ENCODE results near the gene JADE2.
"Not testable (repeated sequence)": the region's sequence is repeated elsewhere in the genome, so short reads cannot be mapped to it uniquely, and the experiment has no call there.

JADE2 gene

DNA sequence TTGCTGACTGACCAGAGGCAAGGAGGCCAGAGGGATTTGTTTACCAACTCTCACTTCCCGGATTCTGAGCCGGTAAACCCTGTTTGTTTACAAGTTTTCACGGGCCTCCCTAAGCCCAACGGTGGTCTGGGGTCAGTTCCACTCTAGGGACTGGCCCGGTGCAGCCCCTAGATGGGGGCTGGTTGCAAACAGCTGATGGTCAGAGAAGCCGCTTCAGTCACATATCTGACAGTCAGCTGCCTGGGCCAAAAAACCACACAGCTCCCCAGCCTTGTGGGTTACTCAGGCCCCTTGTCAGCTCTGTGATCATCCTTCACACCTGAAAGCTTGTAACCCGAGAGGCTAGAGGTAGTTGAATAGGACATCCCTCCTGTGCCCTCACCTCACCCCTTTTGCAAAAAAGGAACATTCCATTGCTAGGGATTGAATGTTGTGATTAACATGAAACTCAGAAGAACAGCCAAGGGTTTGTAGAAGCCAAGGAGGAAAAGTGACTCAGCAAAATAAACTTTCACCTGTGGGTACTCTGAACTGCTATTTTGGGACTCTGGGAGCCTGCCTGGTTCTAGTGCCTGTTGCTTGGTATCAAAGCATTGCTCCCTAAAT is 66.8 kb downstream of the JADE2 start:
- peak; percentile 22 for DNase-seq (ENCODE audit: low spot score)

DNA sequence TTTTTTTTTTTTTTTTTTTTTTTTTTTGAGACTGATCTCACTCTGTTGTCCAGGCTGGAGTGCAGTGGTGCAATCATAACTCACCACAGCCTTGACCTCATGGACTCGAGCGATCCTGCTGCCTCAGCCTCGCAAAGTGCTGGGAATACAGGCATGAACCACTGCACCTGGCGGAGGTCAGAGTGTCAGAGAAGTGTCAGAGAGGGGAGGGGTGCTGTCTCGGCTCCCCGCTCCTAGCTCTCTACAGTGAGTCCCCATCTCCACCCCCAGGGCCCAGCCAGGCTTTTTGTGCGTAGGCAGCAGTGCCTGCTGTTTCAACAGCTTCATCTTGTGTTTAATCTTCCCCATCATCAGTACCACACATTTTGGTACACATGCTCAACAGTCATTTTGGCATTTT is 68.9 kb downstream of the JADE2 start:
- no peak for DNase-seq (ENCODE audit: low spot score)

DNA sequence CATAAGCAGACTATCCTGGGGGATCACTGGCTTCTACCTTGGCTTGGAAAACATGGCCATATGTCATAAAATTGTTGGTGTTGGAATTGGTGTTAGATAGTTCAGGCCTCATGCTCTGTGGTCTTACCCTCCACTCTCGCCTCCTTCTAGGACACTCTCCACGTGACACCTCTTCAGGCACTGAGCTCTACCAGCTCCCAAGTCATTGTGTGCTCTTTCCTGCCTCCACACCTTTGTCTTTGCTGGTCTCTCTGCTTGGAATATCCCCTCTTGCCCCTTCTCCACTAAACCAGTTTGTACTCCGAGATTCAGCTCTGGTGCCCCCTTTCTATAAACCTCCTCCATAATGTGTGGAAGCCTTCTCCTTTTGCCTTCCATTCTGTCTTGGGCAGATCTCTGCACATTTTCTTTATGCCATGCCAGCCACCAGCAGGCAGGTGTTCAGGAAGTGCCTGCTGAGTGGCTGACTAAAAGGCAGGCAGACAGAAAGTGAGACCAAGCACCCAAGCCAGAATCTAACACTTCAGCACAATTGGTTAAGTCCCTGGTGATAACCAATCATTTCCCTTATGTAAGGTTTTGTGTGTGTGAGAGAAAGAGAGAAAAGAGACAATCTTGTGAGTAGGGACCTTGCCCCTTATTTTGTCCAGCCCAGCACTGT is 69.5 kb downstream of the JADE2 start:
- no peak for DNase-seq (ENCODE audit: low spot score)

DNA sequence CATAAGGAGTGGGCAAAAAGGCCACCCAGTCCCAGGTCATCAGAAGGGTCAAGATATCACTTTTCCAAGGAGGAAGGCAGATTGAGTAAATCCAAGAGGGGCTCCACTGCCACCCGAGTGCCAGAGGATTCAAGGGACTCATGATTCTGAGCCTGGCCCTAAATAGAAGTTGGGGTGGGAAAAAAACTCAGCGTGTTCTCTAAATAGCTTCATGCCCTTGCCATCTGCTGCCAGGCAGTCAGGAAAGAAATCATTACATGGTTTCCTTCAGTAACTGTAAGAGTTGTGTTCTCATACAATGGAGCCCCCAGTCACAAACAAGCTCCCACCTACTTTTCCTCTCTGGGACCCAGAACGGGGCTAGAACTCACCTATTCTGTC is 70.0 kb downstream of the JADE2 start:
- DNase-seq (ENCODE audit: low spot score): no peak

DNA sequence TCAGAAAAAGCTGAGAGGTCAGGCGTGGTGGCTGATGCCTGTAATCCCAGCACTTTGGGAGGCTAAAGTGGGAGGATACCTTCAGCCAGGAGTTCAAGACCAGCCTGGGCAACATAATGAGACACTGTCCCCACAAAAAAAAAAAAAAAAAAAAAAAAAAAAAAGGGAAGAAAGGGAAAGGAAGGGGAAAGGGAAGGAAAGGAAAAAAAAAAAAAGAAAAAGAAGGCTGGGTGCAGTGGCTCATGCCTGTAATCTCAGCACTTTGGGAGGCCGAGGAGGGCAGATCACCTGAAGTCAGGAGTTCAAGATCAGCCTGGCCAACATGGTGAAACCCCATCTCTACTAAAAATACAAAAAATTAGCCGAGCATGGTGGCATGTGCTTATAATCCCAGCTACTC is 74.3 kb downstream of the JADE2 start:
- DNase-seq (ENCODE audit: low spot score): not testable (repeated sequence)

DNA sequence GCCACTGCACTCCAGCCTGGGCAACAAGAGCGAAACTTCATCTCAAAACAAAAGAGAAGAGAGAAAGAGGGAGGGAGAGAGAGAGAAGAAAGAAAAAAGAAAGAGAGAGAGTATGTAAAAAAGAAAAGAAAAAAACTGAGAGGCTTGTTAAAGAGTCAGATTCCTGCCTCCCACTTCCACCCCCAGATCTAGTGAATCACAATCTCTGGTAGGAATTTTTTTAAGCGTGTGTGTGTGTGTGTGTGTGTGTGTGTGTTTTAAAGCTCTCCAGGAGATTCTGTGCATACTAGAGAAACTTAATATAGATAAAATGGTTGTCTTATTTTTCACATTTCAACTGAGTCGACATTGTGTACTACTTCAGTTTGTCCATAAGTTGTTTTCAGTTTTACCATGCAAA is 75.1 kb downstream of the JADE2 start:
- DNase-seq (ENCODE audit: low spot score): peak; percentile 31

DNA sequence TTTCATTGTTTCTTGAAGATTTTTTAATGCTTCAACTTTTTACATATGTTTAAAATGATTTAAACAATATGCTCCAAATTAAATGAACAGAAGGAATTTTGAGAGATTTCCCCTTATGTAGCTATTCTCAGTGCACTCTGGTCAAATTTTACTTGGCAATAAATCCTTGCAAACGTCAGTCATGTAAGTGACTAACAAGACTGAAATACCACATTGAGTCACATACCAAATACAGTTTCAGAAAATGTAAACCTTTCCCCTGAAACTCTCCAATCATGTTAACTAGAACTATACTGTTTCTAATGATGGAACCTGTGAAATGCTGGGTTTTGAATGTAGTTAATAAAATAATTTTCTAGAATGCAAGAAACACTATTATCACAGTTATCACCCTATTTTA is 77.6 kb downstream of the JADE2 start:
- no peak for DNase-seq (ENCODE audit: low spot score)

DNA sequence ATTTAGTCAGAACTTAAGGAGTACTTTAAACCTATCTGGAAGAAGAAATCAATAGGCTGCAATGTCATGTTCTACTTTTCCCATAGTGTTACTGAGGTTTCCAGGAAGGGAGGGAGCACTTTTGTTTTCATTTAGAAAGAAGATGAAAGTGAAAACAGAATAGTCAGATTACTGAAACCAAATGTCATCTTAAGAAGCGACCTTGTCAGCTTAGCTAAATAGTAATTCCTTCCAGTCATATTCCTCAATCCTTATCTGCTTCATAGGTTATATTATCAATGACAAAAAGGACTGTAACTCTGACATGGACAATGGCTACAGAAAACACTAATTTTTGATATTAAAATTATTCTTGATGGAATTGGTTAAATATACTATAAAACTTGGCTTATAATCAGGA is 79.4 kb downstream of the JADE2 start:
- no peak for DNase-seq (ENCODE audit: low spot score)

DNA sequence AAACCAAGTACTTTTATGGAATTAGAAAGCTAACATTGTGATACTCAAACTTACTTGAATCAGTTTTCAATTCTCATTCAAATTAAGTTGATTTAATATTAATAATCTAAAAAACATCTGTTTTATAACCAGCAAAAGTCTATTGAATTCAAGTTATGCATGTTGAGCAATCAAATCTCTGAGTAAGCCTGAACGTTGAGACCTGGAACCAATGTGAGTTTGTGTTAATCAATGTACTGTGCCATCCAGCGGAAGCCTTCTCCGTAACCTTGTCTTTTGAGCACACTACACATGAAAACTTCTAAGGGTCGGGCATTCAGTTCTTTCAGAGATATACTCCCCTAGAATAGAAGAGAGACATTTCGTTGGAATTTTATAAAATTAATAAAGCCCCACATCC is 81.3 kb downstream of the JADE2 start:
- DNase-seq (ENCODE audit: low spot score): no peak

DNA sequence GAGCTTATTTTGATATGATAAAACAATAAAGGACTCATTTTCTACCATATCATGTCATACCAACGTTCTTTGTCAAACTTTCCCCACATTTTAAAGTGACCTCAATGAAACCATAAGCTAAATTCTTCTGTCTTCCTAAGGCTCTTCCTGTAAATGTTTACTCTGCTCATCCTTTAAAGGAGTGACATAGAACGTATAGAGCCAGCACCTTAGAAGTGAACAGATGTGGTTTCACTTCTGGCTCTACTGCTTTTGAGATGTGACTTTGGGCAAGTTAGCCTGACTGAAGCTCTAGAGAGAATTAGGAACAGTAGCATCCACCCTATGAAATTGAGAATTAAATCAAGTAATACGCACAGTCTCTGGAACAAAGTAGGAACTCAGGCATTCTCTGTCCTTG is 83.1 kb downstream of the JADE2 start:
- DNase-seq (ENCODE audit: low spot score): no peak

DNA sequence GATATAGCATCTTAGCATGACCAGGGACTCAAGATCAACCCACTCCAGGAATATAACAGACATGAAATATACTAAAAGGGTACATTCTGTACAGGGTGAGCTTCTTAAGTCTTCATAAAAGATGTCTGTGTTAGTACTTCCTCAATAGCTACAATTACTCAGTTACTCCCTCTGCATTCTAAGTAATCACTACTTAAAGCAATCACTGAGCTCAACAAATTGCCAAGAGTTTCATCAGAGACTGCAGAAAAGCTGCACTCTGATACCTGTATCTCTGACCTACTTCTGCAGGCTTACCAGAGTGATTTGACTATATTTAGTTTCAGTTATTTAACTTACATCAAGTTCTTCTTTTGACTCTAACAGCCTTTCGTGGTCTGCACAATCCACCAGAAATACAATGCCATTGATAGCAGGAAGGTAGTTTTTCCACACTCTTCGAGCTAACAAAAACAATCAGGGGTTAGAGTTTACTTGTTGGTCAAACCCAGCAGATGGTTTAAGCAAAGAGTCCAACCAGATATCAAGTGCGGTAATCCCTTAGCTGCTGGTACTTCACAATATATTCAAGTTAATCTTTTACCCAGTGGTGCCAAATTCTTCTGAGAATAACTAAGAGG is 83.9 kb downstream of the JADE2 start:
- no peak for DNase-seq (ENCODE audit: low spot score)

DNA sequence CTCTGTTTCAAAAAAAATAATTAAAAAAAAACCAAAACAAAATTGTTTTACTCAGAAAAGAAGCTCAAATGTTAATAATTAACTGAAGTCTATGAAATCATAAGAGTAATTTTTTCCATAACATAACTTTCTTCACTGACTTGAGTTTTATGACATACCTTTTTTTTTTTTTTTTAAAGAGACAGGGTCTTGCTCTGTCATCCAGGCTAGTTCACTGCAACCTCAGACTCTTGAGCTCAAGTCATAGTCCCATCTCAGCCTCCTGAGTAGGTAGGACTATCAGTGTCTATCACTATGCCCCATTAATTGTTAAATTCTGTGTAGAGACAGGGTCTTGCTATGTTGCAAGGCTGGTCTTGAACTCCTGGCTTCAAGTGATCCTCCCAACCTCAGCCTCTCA is 85.3 kb downstream of the JADE2 start:
- no peak for DNase-seq (ENCODE audit: low spot score)

DNA sequence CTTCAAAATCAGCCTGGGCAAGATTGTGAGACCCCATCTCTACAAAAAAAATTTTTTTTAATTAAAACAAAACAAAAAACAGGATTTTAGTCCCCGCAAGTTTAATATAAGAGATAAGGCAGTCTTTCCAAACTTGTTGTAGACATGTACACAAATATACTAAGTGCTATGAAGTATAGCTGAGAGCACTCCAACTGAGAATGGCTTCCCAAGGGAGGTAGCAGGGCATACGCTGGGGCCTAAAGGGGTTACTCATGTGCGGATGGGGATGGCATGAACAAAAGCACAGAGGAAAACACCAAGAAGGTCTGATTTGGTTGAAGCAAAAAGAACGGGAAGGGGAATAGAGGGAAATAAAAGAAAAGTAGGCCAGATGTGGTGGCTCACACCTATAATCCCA is 86.0 kb downstream of the JADE2 start:
- DNase-seq (ENCODE audit: low spot score): no peak

DNA sequence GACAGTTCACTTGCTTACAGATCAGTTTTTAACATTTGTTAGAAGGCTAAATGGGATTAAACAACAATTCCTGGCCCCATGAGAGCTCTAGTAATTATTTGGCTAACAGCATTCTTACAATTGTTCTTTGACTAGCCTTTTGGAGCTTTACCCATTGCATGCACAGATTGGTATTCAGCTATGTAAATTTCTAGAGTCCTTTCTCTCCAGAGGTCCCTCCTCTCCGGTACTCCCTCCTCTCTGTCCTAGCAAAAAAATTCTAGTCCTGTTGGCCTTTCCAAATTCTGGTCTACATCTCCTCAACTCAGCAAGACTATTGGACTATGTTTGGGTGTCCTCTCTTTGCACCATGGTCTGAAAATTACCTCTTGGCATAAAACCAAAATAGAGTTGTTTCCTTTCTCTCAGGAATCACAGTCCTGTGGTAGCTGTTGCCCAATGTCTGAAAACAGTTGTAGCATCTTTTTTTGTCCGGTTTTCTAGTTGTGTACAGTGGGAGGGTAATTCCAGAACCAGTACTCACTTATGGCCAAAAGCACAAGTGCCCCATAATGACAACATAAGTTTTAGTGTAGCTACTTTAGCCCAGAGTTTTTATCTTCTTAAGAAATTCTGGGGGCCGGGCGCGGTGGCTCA is 89.1 kb downstream of the JADE2 start:
- DNase-seq (ENCODE audit: low spot score): no peak

DNA sequence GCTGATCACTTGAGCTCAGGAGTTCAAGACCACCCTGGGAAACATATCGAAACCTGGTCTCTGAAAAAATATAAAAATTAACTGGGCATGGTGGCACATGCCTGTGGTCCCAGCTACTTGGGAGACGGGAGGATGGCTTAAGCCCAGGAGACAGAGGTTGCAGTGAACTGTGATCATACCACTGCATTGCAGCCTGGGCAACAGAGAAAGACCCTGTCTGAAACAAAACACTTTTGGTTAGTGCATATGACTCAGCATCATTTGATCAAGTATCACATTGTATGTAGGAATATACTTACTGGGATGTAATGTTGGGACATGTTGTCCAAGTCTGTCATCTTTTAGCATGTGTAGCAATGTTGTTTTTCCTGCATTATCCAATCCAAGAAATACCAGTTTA is 95.2 kb downstream of the JADE2 start:
- DNase-seq (ENCODE audit: low spot score): no peak

DNA sequence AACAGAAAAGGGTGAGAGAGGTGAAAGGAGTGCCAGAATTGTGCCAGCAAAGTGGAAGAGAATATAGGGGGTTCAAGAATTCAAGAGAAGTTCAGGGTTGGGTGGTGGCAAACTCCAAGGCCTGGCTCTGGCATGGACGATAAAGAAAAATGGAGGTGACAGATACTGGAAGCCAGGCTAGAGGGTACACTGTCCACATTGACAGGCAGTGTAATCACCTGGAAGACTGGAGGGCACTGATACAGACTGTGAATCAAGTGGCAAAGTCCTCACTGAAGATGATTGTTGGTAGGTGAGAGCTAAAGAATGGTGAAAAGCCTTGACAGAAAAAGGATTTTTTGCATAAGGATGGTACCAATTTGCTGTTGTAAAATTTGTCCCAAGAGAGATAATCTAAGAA is 100.1 kb downstream of the JADE2 start:
- DNase-seq (ENCODE audit: low spot score): no peak

DNA sequence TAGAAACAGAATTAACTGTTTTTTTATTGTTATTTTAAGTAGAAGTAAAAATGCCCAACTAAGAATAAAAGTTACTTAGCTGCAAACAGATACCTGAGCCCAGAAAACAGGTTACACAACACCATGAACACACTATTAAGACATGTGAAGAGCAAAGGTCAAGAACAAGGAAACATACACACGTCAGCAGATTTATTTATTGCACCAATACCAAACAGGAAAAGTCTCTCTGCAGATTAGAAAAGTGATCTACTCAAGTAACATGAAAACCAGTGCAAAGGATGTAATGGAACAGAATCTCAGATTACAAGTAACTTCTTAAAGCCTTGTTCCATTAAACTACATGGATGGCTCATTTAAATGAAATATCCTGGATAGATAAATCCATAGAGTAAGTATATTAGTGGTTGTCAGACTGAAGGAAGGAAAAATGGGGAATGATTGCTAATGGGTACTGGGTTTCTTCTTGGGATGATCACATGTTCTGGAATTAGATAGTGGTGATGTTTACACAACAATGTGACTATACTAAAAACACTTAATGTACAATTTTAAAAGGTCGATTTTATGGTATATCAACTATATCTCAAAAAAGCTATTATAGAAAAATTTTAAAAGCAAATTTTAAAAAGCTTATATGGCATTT is 101.0 kb downstream of the JADE2 start:
- no peak for DNase-seq (ENCODE audit: low spot score)

Data from AG08395 (cell line).